A172 (cell line): Measurements from ENCODE around the gene RALGPS1. TPM values are rescaled to one million over a fixed set of nuclear protein-coding genes. Genes with fewer than 3 reads are reported as not detected.

Source experiments
- DNase-seq: peaks from one replicate; pipeline ENCODE4 v3.0.0-alpha.2; 2015; ENCODE audit warnings: low spot score
- total RNA-seq: library from RNA; depleted of rRNA; stranded (reverse); fragments of >200 nt; shearing (Covaris generic); gene quantifications from 2 replicates; pipeline ENCODE4 v1.2.3, GENCODE V29; 2014

The RALGPS1 gene
- total RNA-seq, 1 experiment from 2014 or later, result 15.3 TPM

GRCh38 chr9:127022913-127023660 lies 108.5 kb downstream of the RALGPS1 start:
- no peak for DNase-seq

DNA sequence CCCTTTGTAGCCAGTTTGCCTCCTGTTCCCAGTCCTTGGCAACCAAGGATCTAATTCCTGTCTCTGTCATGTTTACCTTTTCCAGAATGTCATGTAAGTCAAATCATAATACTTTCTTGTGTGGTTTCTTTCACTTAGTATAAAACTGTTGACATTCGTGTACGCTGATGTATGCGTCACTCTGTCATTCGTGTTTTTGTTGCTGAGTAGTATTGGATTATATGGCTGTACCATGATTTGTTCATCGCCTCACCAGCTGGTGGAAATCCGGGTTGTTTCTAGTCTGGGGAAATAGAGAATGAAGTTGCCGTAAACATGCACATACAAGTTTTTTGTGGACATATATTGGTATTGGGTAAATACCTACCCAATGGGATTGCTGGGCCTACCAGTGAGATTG lies 110.5 kb downstream of the RALGPS1 start:
- DNase-seq, result no peak

- DNase-seq, result no peak
Observed at GRCh38 chr9:127027694-127028093, 113.1 kb downstream of the RALGPS1 start.

- no peak for DNase-seq
Observed at GRCh38 chr9:127029548-127029947, 115.0 kb downstream of the RALGPS1 start.

GRCh38 chr9:127030814-127031740 lies 116.5 kb downstream of the RALGPS1 start:
- DNase-seq, result no peak

GRCh38 chr9:127032256-127032655 lies 117.7 kb downstream of the RALGPS1 start:
- no peak for DNase-seq

GRCh38 chr9:127033061-127033460 lies 118.5 kb downstream of the RALGPS1 start:
- no peak for DNase-seq

DNA sequence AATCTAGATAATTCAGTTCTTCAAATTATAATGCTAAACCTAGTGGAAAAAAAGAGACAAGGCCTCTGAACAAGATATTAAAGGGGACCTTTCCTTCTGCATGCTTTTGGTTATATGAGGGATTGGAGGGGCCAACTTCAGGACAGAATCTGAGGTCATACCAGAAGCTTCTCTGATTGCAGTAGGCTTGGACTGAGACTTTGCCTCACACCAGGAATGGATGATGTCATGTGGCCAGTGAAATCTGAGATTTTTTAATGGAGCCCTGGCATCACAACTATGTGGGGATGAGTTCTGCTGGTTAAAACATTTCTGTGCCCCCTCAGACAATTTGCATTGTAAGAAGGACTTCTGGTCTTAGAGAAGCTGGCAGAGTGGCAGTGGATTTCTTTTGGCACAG lies 119.2 kb downstream of the RALGPS1 start:
- no peak for DNase-seq

DNA sequence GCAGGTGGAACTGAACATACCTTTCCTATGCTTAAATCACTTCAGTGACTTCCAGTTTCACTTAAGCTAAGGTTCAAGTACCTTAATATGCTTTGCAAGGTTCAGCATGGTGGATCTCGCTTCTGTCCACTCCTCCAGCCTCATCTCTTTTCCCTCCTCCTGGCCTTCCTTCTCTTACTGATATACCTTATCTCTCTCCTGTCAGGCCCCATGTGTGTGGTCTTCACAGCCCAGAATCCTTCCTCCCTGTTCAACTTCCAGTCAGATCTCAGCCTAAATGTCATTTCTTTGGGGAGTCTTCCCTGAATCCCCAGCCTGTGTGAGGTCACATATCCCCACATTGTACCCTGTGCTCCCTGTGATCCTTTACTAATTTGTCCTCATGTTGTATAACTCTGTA lies 120.1 kb downstream of the RALGPS1 start:
- DNase-seq, result no peak

- no peak for DNase-seq
Observed at GRCh38 chr9:127035423-127035822, 120.8 kb downstream of the RALGPS1 start.

- DNase-seq, result no peak
Observed at GRCh38 chr9:127035948-127036347, 121.4 kb downstream of the RALGPS1 start.

- DNase-seq, result no peak
Observed at GRCh38 chr9:127036437-127036836, 121.9 kb downstream of the RALGPS1 start.

DNA sequence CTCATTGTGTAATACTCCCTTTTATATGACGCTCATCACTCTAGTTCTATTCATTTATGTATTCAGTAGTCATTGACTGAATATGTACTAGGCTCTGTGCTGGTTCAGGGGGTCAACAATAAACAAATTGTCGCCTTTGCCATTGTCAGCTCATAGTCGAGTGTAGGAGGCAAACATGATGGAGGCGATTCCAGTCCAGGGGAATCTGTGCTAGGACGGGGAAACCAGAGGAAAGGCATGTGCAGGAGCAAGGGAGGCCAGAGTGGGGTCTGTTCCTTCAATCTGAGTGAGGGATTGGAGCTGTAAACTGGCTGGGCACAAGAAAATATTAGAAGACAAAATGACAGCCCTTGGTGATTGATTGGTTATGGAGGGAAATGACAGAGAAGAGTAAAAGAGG lies 123.9 kb downstream of the RALGPS1 start:
- DNase-seq, result no peak

DNA sequence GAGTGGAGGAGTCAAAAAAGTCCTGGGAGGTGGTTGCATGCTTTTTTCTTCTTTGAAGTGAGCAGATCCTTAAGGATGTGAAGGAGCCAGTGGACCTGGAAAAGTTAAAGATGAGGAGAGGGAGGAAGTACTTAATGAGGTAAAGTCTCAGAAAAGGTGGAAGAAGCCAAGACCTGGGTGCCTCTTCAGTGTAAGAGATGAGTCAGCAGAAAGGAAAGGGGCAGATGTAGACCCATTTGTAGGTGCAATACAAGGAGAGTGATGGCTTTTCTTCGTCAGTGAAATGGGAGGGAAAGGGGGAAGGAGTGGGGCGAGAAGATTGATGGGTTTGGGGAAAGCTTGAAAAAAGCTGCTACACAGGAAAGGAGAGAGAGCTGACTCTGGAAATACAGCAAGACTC lies 124.9 kb downstream of the RALGPS1 start:
- no peak for DNase-seq

GRCh38 chr9:127045148-127045547 lies 130.6 kb downstream of the RALGPS1 start:
- no peak for DNase-seq

DNA sequence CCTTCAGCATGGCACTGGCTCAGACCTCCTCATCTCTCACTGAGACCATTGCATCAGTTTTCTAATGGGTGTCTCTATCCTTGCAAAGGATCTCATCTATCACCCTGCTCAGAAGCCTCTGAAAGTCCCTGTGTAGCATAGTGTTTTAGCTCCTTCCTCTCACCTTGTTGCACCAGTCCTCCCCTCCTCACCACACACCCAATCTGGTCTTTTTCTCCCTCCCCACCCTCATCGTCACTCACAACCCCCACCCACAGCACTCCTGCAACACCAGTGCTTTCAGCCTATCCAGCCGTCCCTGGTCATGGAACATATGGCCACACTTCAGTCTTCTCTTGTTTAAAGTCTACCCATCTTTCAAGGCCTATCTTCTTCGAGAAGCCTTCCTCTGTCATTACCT lies 133.4 kb downstream of the RALGPS1 start:
- DNase-seq, result no peak

- DNase-seq, result peak; percentile 97
Observed at GRCh38 chr9:127049044-127049443, 134.5 kb downstream of the RALGPS1 start.

- DNase-seq, result peak; percentile 11
Observed at GRCh38 chr9:127049581-127049980, 135.0 kb downstream of the RALGPS1 start.

GRCh38 chr9:127050152-127050551 lies 135.6 kb downstream of the RALGPS1 start:
- DNase-seq, result no peak

- no peak for DNase-seq
Observed at GRCh38 chr9:127050591-127051001, 136.0 kb downstream of the RALGPS1 start.

- DNase-seq, result no peak
Observed at GRCh38 chr9:127051881-127052595, 137.5 kb downstream of the RALGPS1 start.
